Hepatocyte (in vitro differentiated cells): ENCODE data around the gene BAX. TPM values are rescaled to one million over a fixed set of nuclear protein-coding genes. Genes with fewer than 3 reads are reported as not detected.

Source experiments
- DNase-seq: peaks from one replicate; pipeline ENCODE4 v3.0.0-alpha.2; 2016; ENCODE audit warnings: low spot score
- H2AFZ ChIP-seq: fragments of 200-600 bp; sonication (generic); 2 replicates; pipeline ENCODE4 v1.6.0; 2016; ENCODE audit warnings: antibody characterized with exemption, mild to moderate bottlenecking
- H3K27ac ChIP-seq: fragments of 200-600 bp; sonication (generic); 2 replicates; pipeline ENCODE4 v1.5.1; 2016; ENCODE audit warnings: mild to moderate bottlenecking
- H3K27me3 ChIP-seq: fragments of 200-600 bp; sonication (generic); 2 replicates; pipeline ENCODE4 v1.6.1; 2016
- H3K36me3 ChIP-seq: fragments of 200-600 bp; sonication (generic); replicated peaks from 2 replicates; pipeline ENCODE4 v1.5.1; 2016; ENCODE audit warnings: low read depth; ENCODE audit not compliant: insufficient read depth
- H3K4me1 ChIP-seq: fragments of 200-600 bp; sonication (generic); 2 replicates; pipeline ENCODE4 v1.5.1; 2016; ENCODE audit warnings: mild to moderate bottlenecking, moderate library complexity; ENCODE audit not compliant: insufficient read depth
- H3K4me2 ChIP-seq: fragments of 200-600 bp; sonication (generic); 2 replicates; pipeline ENCODE4 v1.6.0; 2016
- H3K4me3 ChIP-seq: fragments of 200-600 bp; sonication (generic); 2 replicates; pipeline ENCODE4 v1.5.1; 2016; ENCODE audit warnings: mild to moderate bottlenecking
- H3K79me2 ChIP-seq: fragments of 200-600 bp; sonication (generic); 2 replicates; pipeline ENCODE4 v1.6.0; 2017; ENCODE audit warnings: mild to moderate bottlenecking
- H3K9me2 ChIP-seq: fragments of 200-600 bp; sonication (generic); replicated peaks from 2 replicates; pipeline ENCODE4 v1.6.0; 2017; ENCODE audit warnings: mild to moderate bottlenecking; ENCODE audit not compliant: insufficient read depth
- H3K9me3 ChIP-seq: fragments of 200-600 bp; sonication (generic); 2 replicates; pipeline ENCODE4 v1.5.1; 2016; ENCODE audit warnings: low read depth, mild to moderate bottlenecking
- H4K20me1 ChIP-seq: fragments of 200-600 bp; sonication (generic); 2 replicates; pipeline ENCODE4 v1.6.0; 2016; ENCODE audit warnings: mild to moderate bottlenecking; ENCODE audit not compliant: insufficient read depth, poor library complexity, severe bottlenecking
- CTCF ChIP-seq: fragments of 200-600 bp; sonication (generic); IDR thresholded peaks from 2 replicates; pipeline ENCODE4 v1.5.1; 2016; ENCODE audit warnings: antibody characterized with exemption, mild to moderate bottlenecking; ENCODE audit not compliant: poor library complexity
- EZH2 ChIP-seq: fragments of 200-600 bp; sonication (generic); IDR thresholded peaks from 2 replicates; pipeline ENCODE4 v1.6.1; 2016; ENCODE audit warnings: antibody characterized with exemption, mild to moderate bottlenecking, borderline replicate concordance
- EZH2phosphoT487 ChIP-seq: fragments of 200-600 bp; sonication (generic); IDR thresholded peaks from one replicate; pipeline ENCODE4 v1.6.1; 2018; ENCODE audit warnings: antibody characterized with exemption, mild to moderate bottlenecking, low read depth, moderate library complexity; ENCODE audit not compliant: unreplicated experiment, severe bottlenecking
- WGBS: methylation state at CpG from one replicate; pipeline ENCODE4 v1.1.6; 2016; ENCODE audit warnings: low lambda C conversion rate; ENCODE audit errors: missing lambda C conversion rate; 5-methylcytosine and 5-hydroxymethylcytosine counted together
- polyA plus RNA-seq: library from polyadenylated mRNA; unstranded; fragments of >200 nt; fragmentation: Nextera tagmentation; extraction: Ambion mirVana; gene quantifications from 2 replicates; pipeline ENCODE4 v1.2.1, GENCODE V29; 2016
- total RNA-seq: library from RNA; depleted of rRNA; stranded (reverse); fragments of >200 nt; gene quantifications from 2 replicates; pipeline ENCODE4 v1.2.3, GENCODE V29; 2014

BAX gene
- total and polyA plus RNA-seq, 2 experiments from 2014 or later, result 77.3 to 116 TPM

- DNase-seq, result peak; percentile 71
- H2AFZ ChIP-seq, result no peak overlapping the region
- no peaks in the 10 kb centered on the region for H3K27me3 ChIP-seq
- H3K36me3 ChIP-seq, result no peaks in the 10 kb centered on the region
- no peak for TF ChIP-seq CTCF
- no peak for TF ChIP-seq EZH2
- no peak for TF ChIP-seq EZH2phosphoT487
- H3K27ac ChIP-seq, result peak overlapping the region; percentile 83
- H3K4me3 ChIP-seq, result peak overlapping the region; percentile 83
- H3K9me2 ChIP-seq, result no peaks in the 10 kb centered on the region
- H4K20me1 ChIP-seq, result peaks cover 21% of the 10 kb centered on the region
- no peaks in the 10 kb centered on the region for H3K9me3 ChIP-seq
- peak overlapping the region; percentile 85 for H3K4me2 ChIP-seq
- peaks cover 20% of the 10 kb centered on the region for H3K79me2 ChIP-seq
- peaks cover 17% of the 10 kb centered on the region for H3K4me1 ChIP-seq
- 83% methylated on average over 14 of the region's 14 CpGs for WGBS
Observed at GRCh38 chr19:48967346-48968178, 12.9 kb downstream of the BAX start.

GRCh38 chr19:48968179-48968661, 13.5 kb downstream of the BAX start:
- H3K4me3 ChIP-seq, result no peak overlapping the region
- WGBS, result 88% methylated on average over 4 of the region's 4 CpGs
- peak overlapping the region; percentile 85 for H3K4me2 ChIP-seq
- no peaks in the 10 kb centered on the region for H3K9me2 ChIP-seq
- no peaks in the 10 kb centered on the region for H3K27me3 ChIP-seq
- peaks cover 20% of the 10 kb centered on the region for H3K79me2 ChIP-seq
- peaks cover 16% of the 10 kb centered on the region for H3K4me1 ChIP-seq
- peak overlapping the region; percentile 83 for H3K27ac ChIP-seq
- no peak overlapping the region for H2AFZ ChIP-seq
- H3K36me3 ChIP-seq, result no peaks in the 10 kb centered on the region
- H4K20me1 ChIP-seq, result peaks cover 21% of the 10 kb centered on the region
- no peak for TF ChIP-seq EZH2phosphoT487
- no peak for TF ChIP-seq CTCF
- TF ChIP-seq EZH2, result no peak
- no peaks in the 10 kb centered on the region for H3K9me3 ChIP-seq
- no peak for DNase-seq

GRCh38 chr19:48968813-48969218, 14.1 kb downstream of the BAX start:
- H3K4me2 ChIP-seq, result no peak overlapping the region
- H3K9me2 ChIP-seq, result no peaks in the 10 kb centered on the region
- no peak for DNase-seq
- peaks cover 11% of the 10 kb centered on the region for H3K4me1 ChIP-seq
- H2AFZ ChIP-seq, result no peak overlapping the region
- H3K4me3 ChIP-seq, result no peak overlapping the region
- H3K27ac ChIP-seq, result no peak overlapping the region
- H4K20me1 ChIP-seq, result peaks cover 21% of the 10 kb centered on the region
- H3K79me2 ChIP-seq, result peaks cover 20% of the 10 kb centered on the region
- 96% methylated on average over 12 of the region's 15 CpGs for WGBS
- no peaks in the 10 kb centered on the region for H3K9me3 ChIP-seq
- TF ChIP-seq EZH2phosphoT487, result no peak
- no peak for TF ChIP-seq CTCF
- TF ChIP-seq EZH2, result no peak
- no peaks in the 10 kb centered on the region for H3K27me3 ChIP-seq
- H3K36me3 ChIP-seq, result no peaks in the 10 kb centered on the region
